KMS-11 (cell line): ENCODE data around the gene GRK2.

Experiments
- H2AFZ ChIP-seq: fragments of 200-600 bp; sonication (generic); 2 replicates; pipeline ENCODE4 v1.6.1; 2016; ENCODE audit warnings: antibody characterized with exemption, mixed run types, low read depth
- H3K27ac ChIP-seq: fragments of 200-600 bp; sonication (generic); 2 replicates; pipeline ENCODE4 v1.6.1; 2016; ENCODE audit warnings: mild to moderate bottlenecking, mixed run types
- H3K27me3 ChIP-seq: fragments of 200-600 bp; sonication (generic); 2 replicates; pipeline ENCODE4 v1.6.1; 2017; ENCODE audit warnings: mild to moderate bottlenecking, low read depth, mixed run types, moderate library complexity; ENCODE audit not compliant: insufficient read depth
- H3K36me3 ChIP-seq: fragments of 200-600 bp; sonication (generic); 2 replicates; pipeline ENCODE4 v1.6.1; 2017; ENCODE audit warnings: mild to moderate bottlenecking, mixed run types; ENCODE audit not compliant: insufficient read depth
- H3K4me1 ChIP-seq: fragments of 200-600 bp; sonication (generic); 2 replicates; pipeline ENCODE4 v1.6.1; 2016; ENCODE audit warnings: mild to moderate bottlenecking, low read depth, mixed run types; ENCODE audit not compliant: poor library complexity, severe bottlenecking
- H3K4me2 ChIP-seq: fragments of 200-600 bp; sonication (generic); 2 replicates; pipeline ENCODE4 v1.7.0; 2016; ENCODE audit warnings: mild to moderate bottlenecking, mixed run types
- H3K4me3 ChIP-seq: fragments of 200-600 bp; sonication (generic); IDR thresholded peaks from 2 replicates; pipeline ENCODE4 v1.6.1; 2017; ENCODE audit warnings: low read depth, low read length, mixed read lengths; ENCODE audit not compliant: insufficient read depth
- H3K79me2 ChIP-seq: fragments of 200-600 bp; sonication (generic); 2 replicates; pipeline ENCODE4 v1.6.1; 2016; ENCODE audit warnings: low read depth, mixed run types; ENCODE audit not compliant: insufficient read depth
- H3K9ac ChIP-seq: fragments of 200-600 bp; sonication (generic); 2 replicates; pipeline ENCODE4 v1.6.1; 2016; ENCODE audit warnings: mild to moderate bottlenecking, mixed run types
- H4K20me1 ChIP-seq: fragments of 200-600 bp; sonication (generic); 2 replicates; pipeline ENCODE4 v1.6.1; 2016; ENCODE audit warnings: mild to moderate bottlenecking, mixed run types; ENCODE audit not compliant: insufficient read depth
- TF ChIP-seq, protein P1 (sequence below): fragments of 200-600 bp; sonication (generic); conservative IDR thresholded peaks from 2 replicates; pipeline ENCODE4 v1.6.1; 2017; ENCODE audit warnings: low read depth, mild to moderate bottlenecking, antibody characterized with exemption, low read length, moderate library complexity, mixed read lengths

GRK2 gene

GRCh38 chr11:67271205-67271540 is 4.9 kb downstream of the GRK2 start:
- H4K20me1 ChIP-seq: no peaks in the 10 kb centered on the region
- H3K27ac ChIP-seq: no peak overlapping the region
- TF ChIP-seq, protein P1, sequence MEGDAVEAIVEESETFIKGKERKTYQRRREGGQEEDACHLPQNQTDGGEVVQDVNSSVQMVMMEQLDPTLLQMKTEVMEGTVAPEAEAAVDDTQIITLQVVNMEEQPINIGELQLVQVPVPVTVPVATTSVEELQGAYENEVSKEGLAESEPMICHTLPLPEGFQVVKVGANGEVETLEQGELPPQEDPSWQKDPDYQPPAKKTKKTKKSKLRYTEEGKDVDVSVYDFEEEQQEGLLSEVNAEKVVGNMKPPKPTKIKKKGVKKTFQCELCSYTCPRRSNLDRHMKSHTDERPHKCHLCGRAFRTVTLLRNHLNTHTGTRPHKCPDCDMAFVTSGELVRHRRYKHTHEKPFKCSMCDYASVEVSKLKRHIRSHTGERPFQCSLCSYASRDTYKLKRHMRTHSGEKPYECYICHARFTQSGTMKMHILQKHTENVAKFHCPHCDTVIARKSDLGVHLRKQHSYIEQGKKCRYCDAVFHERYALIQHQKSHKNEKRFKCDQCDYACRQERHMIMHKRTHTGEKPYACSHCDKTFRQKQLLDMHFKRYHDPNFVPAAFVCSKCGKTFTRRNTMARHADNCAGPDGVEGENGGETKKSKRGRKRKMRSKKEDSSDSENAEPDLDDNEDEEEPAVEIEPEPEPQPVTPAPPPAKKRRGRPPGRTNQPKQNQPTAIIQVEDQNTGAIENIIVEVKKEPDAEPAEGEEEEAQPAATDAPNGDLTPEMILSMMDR: no peak
- no peak overlapping the region for H2AFZ ChIP-seq
- H3K27me3 ChIP-seq: no peaks in the 10 kb centered on the region
- no peak overlapping the region for H3K9ac ChIP-seq
- peaks cover 92% of the 10 kb centered on the region for H3K79me2 ChIP-seq
- no peak overlapping the region for H3K4me3 ChIP-seq
- peaks cover 25% of the 10 kb centered on the region for H3K4me1 ChIP-seq
- no peak overlapping the region for H3K4me2 ChIP-seq
- H3K36me3 ChIP-seq: 0 out of 2 replicates have a peak, but pooled peaks cover 4% of the 10 kb centered on the region

DNA sequence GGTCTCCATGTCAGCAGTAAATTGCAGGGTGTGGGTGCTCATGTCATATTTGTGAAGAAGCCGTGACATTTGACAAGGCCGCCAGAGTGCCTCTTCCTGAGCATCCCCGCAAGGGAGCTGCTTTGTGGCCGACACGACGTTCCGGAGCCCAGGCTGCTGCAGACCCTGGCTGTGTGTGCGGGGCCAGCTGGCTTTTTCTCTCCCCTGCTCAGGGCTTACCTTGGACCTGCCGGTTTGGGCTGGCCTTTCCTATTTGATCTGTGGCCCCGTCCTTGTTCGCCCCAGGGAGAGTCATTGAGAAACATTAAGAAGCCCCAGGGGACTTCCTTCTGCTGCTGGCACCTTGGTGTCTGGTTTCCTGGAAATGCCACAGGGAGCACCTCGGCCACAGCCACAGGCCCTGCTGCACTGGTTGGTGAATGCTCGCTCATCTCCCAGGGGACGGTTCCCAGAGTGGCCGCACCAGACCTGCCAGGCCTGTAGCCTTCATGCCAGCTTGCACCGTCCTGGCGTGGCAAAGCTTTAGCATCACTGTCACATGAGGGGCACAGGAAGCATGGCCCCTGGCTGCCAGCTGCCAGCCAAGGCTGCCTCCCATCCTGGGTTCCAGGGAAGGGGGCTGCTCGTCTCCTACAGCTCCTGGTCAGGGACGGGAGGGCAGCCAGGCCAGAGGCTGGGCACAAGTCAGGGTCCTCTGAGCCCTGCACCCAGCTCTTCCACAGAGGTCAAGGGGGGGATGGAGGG is 5.4 kb downstream of the GRK2 start:
- Histone ChIP-seq H3K27ac (no peak overlapping the region), H2AFZ (no peak overlapping the region), H3K4me3 (no peak overlapping the region), H4K20me1 (no peaks in the 10 kb centered on the region), H3K4me1 (peaks cover 30% of the 10 kb centered on the region), H3K9ac (no peak overlapping the region), H3K27me3 (no peaks in the 10 kb centered on the region), H3K36me3 (0 out of 2 replicates have a peak, but pooled peaks cover 4% of the 10 kb centered on the region), H3K79me2 (peaks cover 96% of the 10 kb centered on the region), H3K4me2 (no peak overlapping the region)
- TF ChIP-seq, protein P1: no peak

GRCh38 chr11:67272327-67273259 is 6.3 kb downstream of the GRK2 start:
- Histone ChIP-seq H3K4me3 (no peak overlapping the region), H4K20me1 (no peaks in the 10 kb centered on the region), H3K4me2 (no peak overlapping the region), H3K79me2 (peaks cover 93% of the 10 kb centered on the region), H3K27me3 (no peaks in the 10 kb centered on the region), H3K4me1 (peaks cover 39% of the 10 kb centered on the region), H3K36me3 (0 out of 2 replicates have a peak, but pooled peaks cover 4% of the 10 kb centered on the region), H2AFZ (no peak overlapping the region), H3K9ac (no peak overlapping the region), H3K27ac (no peak overlapping the region)
- TF ChIP-seq, protein P1: no peak

DNA sequence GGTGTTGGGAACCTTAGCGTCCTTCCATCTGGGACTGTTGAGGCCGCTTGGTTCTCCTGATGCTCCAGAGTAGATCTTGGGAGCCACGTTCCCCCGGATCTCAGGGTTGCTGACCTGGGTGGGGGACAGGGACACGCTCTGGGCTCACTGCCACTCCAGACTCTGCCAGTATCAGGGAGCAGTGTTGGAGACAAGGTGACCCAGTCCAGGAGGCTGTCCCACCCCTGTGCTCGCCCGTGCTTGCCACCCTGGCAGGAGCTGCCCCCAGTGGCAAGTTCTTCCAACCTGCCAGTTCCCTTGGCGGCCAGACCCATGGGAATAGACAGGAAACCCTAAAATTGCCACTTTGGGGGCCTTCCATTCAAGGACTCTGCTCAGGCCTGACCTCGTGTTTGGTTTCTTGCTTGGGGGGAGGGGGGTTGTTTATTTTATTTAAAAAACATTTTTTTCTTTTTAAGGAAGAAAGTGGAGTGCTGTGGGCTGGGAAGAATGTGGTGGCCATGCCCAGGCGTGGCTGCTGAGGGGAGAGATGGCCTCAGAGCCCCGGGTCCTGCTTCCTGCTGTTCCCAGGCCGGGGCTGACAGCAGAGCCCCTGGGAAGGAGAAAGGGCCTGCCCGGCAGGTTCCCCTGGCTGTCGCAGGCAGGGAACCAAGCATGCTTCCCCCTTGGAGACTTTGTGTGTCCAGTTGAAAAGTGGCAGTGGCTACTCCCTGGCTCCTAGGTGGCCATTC is 7.2 kb downstream of the GRK2 start:
- Histone ChIP-seq H3K27me3 (no peaks in the 10 kb centered on the region), H3K79me2 (peaks cover 90% of the 10 kb centered on the region), H3K4me1 (peaks cover 39% of the 10 kb centered on the region), H3K27ac (no peak overlapping the region), H3K9ac (no peak overlapping the region), H3K4me3 (no peak overlapping the region), H4K20me1 (no peaks in the 10 kb centered on the region), H3K36me3 (no peaks in the 10 kb centered on the region), H2AFZ (no peak overlapping the region), H3K4me2 (no peak overlapping the region)
- TF ChIP-seq, protein P1: no peak
